ENCODE measurements around the gene CEP44.
A peak's percentile ranks its signal among the peaks of the same experiment; 100 is the strongest.
"Not testable (repeated sequence)": the region's sequence is repeated elsewhere in the genome, so short reads cannot be mapped to it uniquely, and the experiment has no call there.

CEP44 gene, protein sequence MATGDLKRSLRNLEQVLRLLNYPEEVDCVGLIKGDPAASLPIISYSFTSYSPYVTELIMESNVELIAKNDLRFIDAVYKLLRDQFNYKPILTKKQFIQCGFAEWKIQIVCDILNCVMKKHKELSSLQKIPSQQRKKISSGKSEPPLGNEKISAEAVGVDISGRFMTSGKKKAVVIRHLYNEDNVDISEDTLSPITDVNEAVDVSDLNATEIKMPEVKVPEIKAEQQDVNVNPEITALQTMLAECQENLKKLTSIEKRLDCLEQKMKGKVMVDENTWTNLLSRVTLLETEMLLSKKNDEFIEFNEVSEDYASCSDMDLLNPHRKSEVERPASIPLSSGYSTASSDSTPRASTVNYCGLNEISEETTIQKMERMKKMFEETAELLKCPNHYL

DNA sequence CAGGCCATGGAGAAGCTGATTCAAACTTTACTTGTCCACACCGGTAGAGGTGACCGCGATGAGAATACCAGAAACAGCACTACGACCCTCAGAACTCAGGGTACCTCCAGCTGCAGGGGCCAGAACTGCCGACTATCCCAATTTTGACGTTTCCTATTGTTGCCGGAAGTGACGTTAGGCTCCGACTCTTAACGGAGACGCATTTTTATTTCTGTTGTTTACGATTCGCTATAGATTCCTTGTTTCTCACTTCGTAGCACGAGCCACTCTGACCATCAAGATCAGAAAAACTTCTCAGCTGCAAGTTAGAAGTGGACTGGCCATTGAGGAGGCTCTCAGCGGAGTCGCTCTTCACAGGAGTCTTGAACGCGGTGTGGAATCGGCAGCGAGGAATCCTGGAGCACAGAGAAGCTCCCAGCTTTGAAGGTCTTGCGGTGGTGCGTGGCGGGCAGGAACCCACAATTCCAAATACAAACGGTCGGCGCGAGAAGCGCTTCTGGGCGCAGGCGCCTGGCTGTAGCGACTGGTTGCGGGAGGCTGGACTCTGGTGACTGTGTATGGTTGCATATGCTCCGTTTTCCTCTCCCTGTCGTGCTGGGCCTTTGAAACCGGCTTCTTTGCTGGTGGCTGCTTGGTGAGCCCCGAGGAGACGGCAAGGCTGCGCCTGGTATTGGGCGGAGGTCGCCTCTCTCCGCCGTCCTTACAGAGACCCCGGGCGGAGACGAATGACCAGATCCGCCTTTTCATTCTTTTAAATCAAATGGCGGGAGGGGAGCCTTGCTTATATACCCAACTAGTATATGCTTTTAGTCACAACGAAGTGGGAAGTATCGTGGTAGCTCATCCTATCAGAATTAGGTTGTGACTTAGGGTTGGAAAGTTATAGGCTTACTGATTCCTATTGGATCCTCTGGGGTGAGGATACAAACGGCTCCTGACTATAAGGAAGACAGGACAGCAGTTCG, at the start of gene CEP44, which contains the start of gene FBXO8:
Gene CEP44 (plus strand): TSS at position 405 of the 965 bp plus-strand sequence. CDS start 15,211 bp downstream, outside the sequence.
Gene FBXO8 (minus strand): TSS at position 161 of the 965 bp plus-strand sequence. CDS start 20,575 bp downstream, outside the sequence.
- peak; percentile 45 for DNase-seq (ENCODE audit: low read depth, low spot score)

DNA sequence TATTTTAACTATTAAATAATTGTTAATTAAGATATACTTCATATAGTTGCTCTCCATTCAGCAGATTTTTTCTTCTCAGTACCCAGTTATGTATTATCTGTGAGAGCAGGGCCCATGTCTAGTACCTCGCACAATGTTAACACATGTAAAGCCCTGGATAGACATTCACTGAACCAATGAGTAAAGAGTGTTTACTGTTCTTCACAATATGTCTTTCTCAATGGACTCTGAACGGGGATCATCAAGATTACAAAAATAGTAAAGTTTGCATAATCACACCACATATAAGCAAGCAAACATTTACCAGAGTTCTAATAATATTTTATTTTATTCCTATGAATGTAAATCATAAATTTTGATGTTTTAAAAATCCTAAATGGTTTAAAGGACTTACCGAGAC, 47.4 kb upstream of the CEP44 start:
- no peak for DNase-seq (ENCODE audit: low read depth, low spot score)

DNA sequence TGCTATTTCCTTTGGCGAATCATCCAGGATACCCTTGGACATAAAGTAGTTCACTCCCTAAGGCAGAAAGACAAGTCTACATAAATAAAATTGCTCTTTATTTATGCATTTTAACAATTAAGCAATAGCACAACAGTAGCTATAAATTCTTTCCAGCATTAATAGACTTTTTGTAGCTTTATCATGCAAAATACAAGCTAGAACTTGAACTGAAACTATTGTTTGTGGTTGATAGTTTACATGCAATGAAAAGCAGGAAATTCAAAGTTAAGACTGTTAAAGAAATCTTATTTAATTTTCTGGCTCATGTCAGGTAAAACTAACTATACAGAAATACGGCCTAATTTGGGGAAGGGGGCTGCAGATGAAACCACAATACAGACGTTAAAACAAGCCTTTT, 42.5 kb upstream of the CEP44 start:
- DNase-seq (ENCODE audit: low read depth, low spot score): no peak

DNA sequence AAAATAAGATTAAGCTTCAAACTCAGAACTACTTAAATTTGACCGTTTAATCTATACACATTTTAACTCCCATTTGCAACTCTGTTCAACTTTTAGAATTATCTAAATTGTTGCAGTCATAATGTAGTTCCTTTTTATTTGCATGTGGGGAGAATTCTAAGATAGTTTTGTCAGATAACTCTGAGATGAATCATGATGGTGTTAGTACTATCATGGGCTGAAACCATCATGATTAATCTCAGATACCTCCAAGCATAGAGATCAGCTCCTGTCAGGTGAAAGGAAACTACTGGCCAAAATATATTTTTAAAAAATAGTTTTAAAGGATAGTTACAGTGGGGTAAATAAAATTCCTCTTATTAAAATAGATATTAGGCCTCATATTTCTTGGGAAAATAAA, 39.3 kb upstream of the CEP44 start:
- no peak for DNase-seq (ENCODE audit: low read depth, low spot score)

DNA sequence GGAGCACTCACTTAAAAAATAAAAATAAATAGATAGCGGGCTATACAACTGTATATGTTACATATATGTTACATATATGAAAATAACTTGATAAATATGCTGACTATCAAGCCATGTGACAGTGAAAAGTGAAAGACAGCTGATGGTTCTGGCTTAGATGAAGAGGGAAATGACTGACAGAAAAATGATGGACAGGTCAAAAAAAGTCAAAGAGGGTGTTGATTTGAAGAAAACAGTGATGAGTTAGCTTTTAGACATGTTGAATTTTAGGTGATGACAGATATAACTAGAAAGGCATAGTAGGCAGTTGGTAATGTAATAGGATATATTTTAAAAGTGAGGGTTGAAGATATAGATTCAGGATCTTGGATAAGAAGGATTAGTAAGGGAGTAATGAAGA, 38.0 kb upstream of the CEP44 start:
- DNase-seq (ENCODE audit: low read depth, low spot score): no peak

DNA sequence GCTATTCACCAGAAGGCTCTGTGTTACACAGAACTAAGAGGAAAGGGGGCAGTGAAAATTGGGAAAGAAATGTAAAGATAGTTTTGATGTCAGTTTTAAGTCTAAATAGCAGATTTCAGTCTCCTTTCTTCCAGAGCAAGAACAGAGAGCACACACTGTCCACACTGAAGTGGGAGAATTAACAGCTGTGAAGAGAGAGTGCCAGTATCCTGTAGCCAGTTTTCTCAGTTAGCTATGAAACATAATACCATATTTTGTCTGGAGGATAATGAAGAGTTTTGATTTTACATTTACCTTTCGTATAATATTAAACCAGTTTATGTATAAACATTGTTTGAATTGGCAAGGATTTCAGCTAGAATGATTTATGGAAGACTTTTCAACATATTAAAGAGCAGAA, 35.3 kb upstream of the CEP44 start:
- no peak for DNase-seq (ENCODE audit: low read depth, low spot score)

DNA sequence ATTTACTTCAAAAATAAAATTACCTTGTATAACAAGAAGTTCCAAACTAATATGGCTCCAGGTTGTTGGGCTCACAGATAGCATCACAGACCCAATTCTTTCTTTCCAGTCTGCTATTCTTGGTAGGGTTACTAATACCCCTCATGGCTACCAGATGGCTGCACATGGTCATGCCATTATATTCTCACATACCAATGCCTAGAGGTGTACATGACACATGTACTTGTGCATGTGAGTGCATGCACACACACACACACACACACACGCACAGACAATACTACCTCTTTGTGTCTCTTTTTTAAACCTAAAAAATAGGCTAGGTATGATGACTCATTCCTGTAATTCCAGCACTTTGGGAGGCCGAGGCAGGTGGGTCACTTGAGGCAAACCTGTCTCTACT, 31.3 kb upstream of the CEP44 start:
- no peak for DNase-seq (ENCODE audit: low read depth, low spot score)

DNA sequence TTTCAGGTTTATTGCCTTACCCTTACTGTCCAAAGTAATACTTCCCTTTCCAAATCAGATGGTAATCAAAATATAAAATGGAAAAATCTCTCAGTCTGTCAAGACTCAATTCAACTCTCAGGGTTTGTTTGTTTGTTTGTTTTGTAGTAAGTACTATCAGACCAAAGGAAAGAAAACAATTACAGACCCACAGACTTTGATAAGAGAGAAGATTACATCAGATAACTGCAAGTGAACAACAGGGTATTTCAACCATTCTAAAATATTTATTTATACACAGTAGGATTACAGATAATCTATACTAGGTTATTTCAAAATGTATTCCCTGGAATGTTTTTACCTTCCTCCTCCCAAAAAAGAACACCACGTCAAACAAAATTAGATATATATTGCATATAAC, 29.1 kb upstream of the CEP44 start:
- DNase-seq (ENCODE audit: low read depth, low spot score): no peak

DNA sequence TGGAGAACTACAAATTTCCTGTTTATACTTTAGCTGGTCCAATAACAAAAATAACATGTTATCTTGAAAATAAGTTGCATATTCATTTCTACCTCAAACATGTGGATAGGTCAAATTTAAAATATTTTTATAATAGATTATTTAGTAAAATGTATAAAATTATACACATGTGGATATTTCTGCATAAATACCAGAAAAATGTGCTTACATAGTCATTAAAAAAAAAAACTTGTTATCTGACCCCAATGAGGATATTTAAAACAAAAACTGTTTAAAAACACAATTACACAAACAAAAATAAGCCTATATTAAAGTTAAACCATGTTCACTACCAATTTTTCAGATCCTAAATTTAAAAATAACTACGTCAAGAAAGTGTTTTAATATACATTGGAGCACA, 28.3 kb upstream of the CEP44 start:
- no peak for DNase-seq (ENCODE audit: low read depth, low spot score)

DNA sequence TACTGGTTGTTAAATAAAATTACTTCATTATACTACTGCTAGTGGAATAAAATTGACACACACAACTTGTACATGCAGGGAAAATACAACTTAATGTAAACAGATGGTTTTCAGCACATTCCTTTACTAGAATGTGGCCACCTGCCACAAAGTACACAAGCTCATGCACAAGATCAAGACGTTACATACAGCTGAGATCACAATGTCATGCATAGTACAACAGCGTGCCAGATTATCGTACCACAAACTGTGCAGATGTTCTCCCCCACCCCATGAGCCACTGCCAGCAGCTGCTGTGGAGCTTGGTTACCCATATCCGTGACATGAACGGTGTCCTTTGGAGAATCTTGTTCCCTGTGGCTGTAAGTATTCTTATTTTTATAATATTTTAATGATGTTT, 27.9 kb upstream of the CEP44 start:
- DNase-seq (ENCODE audit: low read depth, low spot score): no peak

DNA sequence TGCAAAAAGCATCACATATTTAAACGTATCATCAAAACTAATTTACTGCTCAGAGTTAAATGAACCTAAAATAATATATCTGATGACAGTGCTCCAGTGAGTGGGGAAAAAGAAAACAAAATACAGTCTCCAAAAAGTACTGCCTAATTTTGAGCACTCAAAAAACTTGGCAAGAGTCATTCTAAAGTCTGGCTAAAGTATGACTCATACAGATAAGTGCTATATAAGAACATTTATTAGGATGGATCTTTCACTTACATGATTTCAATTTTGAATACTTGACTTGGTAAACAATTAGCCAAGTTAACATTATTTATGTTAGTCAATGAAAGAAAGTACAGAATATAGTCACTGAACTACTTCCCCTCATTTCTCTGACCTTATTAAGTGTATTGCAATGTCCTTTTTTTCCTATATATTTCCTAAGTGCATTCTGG, 27.4 kb upstream of the CEP44 start:
- DNase-seq (ENCODE audit: low read depth, low spot score): no peak

DNA sequence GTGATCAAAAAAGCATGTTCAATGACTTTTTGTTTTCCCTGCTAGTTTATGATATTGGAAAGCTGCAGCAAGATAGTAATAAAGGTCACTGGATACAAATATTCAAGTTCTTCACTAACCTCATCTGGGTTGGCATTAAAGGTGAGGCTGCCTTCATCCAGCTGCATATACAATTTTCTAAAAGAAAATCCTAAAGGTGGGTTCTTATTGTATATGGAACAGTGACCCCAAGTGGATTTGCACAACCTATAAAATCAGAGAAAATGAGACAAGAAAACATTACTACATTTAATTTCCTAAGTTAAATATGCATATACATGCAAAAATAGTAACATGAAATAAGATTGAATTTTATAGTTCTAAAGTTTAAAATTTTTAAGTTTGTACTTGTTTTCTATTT, 24.1 kb upstream of the CEP44 start:
- no peak for DNase-seq (ENCODE audit: low read depth, low spot score)

DNA sequence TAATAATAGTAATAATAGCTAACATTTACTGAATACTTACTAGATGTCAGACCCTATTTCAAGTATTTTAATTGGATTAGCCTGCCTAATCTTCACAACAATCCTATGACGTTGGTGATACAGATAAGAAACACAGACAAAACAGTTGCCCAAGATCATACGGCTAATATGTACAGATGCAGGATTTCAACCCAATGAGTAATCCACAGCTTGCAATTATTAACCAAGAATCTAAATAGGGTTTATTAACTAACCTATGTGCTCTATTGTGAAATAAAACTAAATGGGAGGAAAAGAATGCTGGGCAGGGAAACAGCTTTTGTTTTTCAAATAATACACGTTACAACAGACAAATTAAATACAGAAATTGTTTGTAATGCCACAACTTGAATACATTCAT, 23.6 kb upstream of the CEP44 start:
- no peak for DNase-seq (ENCODE audit: low read depth, low spot score)

DNA sequence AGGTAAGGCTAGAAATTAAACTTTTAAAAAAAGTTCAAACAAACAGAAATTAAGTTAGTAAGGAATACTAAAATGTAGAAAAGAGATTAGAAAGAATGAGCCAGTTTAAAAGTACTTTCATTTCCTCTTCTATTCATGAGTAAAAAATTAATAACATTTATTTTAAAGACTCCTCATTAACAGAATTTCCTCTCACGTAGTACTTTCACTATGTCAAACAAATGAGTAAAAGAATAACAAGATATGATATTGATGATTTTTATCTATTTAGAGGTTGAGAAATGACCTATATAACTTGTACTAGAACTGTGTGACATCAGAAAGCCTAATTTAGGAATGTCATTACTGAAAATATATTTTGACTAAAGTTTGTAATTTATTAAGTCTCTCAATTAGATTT, 22.3 kb upstream of the CEP44 start:
- not testable (repeated sequence) for DNase-seq (ENCODE audit: low read depth, low spot score)

DNA sequence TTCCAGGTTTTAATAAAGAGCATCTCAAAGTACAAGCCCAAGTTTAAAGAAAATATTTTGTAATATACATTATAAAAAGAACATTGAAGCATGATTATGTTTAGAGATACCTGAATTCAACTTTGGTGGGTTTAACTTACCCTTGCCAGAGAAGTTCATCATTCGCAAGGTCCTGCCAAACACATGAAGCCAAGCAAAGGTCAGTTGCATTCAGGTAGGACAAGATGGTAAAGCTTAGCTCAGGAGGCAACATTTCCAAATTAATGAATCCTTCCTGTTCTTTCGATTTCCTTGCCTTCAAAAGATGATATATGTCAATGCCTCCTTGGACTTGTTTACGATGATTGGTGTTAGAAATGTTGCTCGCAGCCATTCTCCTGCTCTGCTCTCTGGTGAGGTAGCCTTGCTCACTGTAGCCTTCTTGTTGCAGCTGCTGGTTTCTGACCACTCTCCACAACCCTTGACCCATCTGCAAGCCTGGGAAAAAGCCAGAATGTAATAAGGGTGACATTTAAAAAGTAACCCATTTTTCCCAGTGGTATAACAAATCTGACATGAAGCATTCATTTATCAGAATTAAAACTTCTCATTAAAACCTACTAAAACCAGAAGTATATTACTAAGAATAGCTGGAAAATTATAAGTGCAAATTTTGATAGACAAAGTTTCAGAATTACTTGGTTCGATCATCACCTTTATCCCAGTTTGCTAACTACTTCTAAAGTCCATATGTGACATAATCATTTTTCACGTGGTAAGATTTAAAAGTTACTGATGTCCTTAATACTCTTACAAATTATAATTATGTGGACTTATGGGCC, 20.9 kb upstream of the CEP44 start:
- no peak for DNase-seq (ENCODE audit: low read depth, low spot score)

DNA sequence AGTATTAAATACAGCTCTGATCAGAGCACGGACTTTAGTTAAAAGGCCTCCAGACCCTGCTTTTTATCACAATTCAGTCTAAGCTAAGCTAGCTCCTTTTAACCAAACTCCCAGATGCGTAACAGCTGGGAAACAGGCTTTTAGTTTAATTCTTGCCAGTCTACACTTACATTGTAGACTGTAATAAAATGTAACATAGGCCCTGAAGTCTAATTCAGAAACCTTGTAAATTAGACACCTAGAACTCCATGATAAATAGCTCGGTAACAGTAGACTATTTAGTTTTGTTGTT, 20.3 kb upstream of the CEP44 start:
- DNase-seq (ENCODE audit: low read depth, low spot score): no peak

DNA sequence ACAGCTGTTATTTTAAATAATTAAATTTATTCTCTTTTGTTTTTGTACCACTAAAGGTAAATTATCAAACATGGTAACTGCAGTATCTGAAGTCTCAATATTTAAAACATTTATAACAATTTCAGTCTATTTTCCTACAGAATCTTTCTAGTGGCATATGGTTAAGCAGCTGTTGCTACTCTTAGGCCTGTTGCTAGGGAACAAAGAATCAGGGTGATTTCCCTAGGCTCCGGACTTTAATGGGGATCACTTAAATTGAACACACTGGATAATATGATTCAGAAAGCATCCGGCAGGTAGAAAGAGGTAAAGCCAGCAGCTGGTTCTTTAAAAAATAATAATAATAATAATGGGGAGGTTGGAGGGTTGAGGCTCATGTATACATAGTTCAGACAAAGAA, 17.8 kb upstream of the CEP44 start:
- DNase-seq (ENCODE audit: low read depth, low spot score): no peak

DNA sequence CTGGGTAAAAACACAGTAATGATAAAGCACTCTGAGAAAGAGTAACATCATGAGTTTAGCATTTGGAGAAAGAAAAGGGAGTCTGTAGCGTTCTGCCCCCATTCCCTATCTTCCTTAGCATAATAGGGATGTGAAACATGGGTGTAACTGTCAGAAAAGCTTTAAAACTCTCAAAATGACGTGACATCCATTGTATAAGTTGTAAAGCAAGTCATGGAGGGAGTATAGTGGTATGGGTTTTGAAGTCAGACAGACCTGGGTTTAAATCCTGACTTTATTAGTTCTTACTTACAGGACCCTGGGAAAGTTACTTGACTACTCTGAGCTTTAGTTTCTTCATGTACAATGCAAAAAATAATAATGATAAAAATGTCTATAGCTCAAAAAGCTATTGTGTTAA, 17.3 kb upstream of the CEP44 start:
- no peak for DNase-seq (ENCODE audit: low read depth, low spot score)

DNA sequence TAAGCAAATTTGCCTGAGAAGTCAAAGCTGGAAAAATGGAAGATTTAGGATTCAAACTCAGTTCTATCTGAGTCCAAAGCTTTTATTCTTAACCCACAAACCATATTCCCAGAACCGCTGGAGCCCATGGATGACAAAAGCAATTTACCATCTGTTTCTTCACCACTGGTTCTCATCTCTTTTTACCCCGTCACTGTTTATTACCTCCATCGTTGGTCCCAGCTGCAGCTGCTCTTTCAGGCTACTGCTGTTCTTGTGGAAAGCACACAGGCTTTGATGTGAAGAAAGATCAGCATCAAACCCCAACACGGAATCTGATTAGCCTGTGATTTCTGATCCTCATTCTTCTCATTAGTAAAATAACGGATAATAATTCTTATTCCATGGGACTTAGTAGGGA, 9.8 kb upstream of the CEP44 start:
- DNase-seq (ENCODE audit: low read depth, low spot score): no peak

DNA sequence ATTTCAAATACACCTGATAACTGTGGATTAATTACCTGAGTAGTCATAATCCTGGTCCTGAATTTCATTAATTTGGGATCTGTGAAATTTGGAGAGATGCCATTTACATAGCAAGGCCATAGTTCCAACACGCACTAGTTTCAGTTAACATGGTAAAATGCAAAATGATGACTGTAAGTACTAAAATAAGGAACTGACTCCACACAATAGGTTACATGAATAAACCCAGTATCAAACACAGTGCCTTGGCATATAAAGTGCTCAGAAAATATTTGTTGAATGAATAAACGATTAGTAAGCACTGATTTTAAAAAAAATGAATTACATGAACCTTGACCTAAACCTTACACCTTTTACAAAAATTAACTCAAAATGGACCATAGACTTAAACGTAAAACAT, 9.3 kb upstream of the CEP44 start:
- DNase-seq (ENCODE audit: low read depth, low spot score): no peak

DNA sequence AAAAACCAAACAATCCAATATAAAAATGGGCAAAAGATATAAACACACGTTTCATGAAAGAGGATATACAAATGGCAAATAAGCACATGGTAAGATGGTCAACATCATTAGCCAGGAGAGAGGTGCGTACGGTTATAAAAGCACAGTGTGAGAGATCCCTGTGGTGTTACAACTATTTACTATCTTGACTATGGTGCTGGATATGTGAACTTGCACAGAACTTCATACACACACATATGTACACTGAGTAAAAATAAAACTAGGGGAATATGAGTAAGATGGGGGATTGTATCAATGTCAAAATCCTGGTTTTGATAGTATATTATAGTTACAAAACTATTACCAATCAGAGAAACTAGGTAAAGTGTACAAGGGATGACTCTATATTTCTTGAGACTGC, 8.6 kb upstream of the CEP44 start:
- no peak for DNase-seq (ENCODE audit: low read depth, low spot score)

DNA sequence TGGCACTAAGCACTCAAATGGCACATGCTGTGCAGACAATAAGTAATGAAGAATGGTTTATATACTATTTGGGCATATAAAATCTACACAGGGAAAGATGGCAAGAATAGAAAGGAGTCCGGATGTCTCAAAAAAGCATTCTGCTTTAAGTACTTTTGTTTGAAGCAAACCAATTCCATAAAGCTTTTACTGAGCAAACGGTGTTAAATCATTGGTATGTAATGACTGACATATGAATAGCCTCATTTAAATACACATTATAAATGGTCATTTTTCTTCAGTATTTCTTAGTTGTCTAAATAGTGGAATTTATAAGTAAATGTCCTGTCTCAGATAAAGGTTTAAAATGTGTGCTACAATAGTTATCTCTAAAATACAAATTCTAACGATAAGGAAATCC, 6.3 kb upstream of the CEP44 start:
- no peak for DNase-seq (ENCODE audit: low read depth, low spot score)
